Endothelial cell (in vitro differentiated cells): ENCODE measurements around the gene TIGD1. TPM values are rescaled to one million over a fixed set of nuclear protein-coding genes. Genes with fewer than 3 reads are reported as not detected.

ENCODE experiments used
- DNase-seq: peaks from one replicate; pipeline ENCODE4 v3.0.0; 2021; ENCODE audit warnings: low spot score
- H3K27ac Mint-ChIP-seq: one replicate; pipeline ENCODE4 v1.8.0; 2021; ENCODE audit warnings: mixed read lengths, inconsistent platforms; ENCODE audit not compliant: unreplicated experiment
- H3K27me3 Mint-ChIP-seq: one replicate; pipeline ENCODE4 v1.8.0; 2021; ENCODE audit warnings: mild to moderate bottlenecking, moderate library complexity, mixed read lengths, inconsistent platforms; ENCODE audit not compliant: unreplicated experiment
- H3K36me3 Mint-ChIP-seq: one replicate; pipeline ENCODE4 v1.8.0; 2021; ENCODE audit warnings: mild to moderate bottlenecking, low read depth, mixed read lengths, inconsistent platforms; ENCODE audit not compliant: unreplicated experiment
- H3K4me1 Mint-ChIP-seq: one replicate; pipeline ENCODE4 v1.8.0; 2021; ENCODE audit warnings: mild to moderate bottlenecking, mixed read lengths, inconsistent platforms; ENCODE audit not compliant: unreplicated experiment
- H3K4me3 Mint-ChIP-seq: one replicate; pipeline ENCODE4 v1.8.0; 2021; ENCODE audit warnings: mild to moderate bottlenecking, mixed read lengths, inconsistent platforms; ENCODE audit not compliant: unreplicated experiment
- H3K9me3 Mint-ChIP-seq: one replicate; pipeline ENCODE4 v1.8.0; 2021; ENCODE audit warnings: mixed read lengths, inconsistent platforms; ENCODE audit not compliant: unreplicated experiment
- CTCF ChIP-seq: fragments of 200-600 bp; sonication (generic); IDR thresholded peaks from one replicate; pipeline ENCODE4 v1.5.0; 2021; ENCODE audit warnings: antibody characterized with exemption; ENCODE audit not compliant: unreplicated experiment
- total RNA-seq: library from RNA; stranded (reverse); fragmentation: NEBNext Ultra II Directional; extraction: Animal tissue kit (Norgen Biotek cat#: 25700); gene quantifications from one replicate; pipeline ENCODE4 v1.2.1, GENCODE V29; 2021; ENCODE audit not compliant: unreplicated experiment

Gene TIGD1
- total RNA-seq, 1 donor from 2014 or later: 3.7 TPM

- no peak for TF ChIP-seq CTCF
- Mint-ChIP-seq H3K27me3 (peaks cover 3% of the 10 kb centered on the region), H3K27ac (no peak overlapping the region), H3K36me3 (peaks cover 19% of the 10 kb centered on the region), H3K4me3 (no peak overlapping the region), H3K9me3 (no peaks in the 10 kb centered on the region), H3K4me1 (no peaks in the 10 kb centered on the region)
- no peak for DNase-seq
These were observed 27.5 kb upstream of the TIGD1 start for GRCh38 chr2:232577841-232578240.

GRCh38 chr2:232576995-232577394, 26.6 kb upstream of the TIGD1 start:
- Mint-ChIP-seq H3K27me3 (peaks cover 3% of the 10 kb centered on the region), H3K36me3 (peaks cover 14% of the 10 kb centered on the region), H3K9me3 (no peaks in the 10 kb centered on the region)

GRCh38 chr2:232575404-232575746, 25.0 kb upstream of the TIGD1 start:
- no peak for DNase-seq
- TF ChIP-seq CTCF: no peak
- no peak overlapping the region for H3K27ac Mint-ChIP-seq
- peaks cover 2% of the 10 kb centered on the region for H3K27me3 Mint-ChIP-seq
- H3K36me3 Mint-ChIP-seq: peaks cover 9% of the 10 kb centered on the region
- H3K9me3 Mint-ChIP-seq: no peaks in the 10 kb centered on the region
- H3K4me1 Mint-ChIP-seq: no peaks in the 10 kb centered on the region
- H3K4me3 Mint-ChIP-seq: no peak overlapping the region

More at GRCh38 chr2:232576995-232577394, 26.6 kb upstream of the TIGD1 start:
- no peak overlapping the region for H3K4me3 Mint-ChIP-seq
- no peak for DNase-seq
- H3K27ac Mint-ChIP-seq: no peak overlapping the region
- no peak for TF ChIP-seq CTCF
- no peaks in the 10 kb centered on the region for H3K4me1 Mint-ChIP-seq

GRCh38 chr2:232574674-232575403, 24.5 kb upstream of the TIGD1 start:
- no peak for DNase-seq

More at GRCh38 chr2:232574674-232575403, 24.5 kb upstream of the TIGD1 start:
- peaks cover 2% of the 10 kb centered on the region for H3K27me3 Mint-ChIP-seq
- peaks cover 14% of the 10 kb centered on the region for H3K36me3 Mint-ChIP-seq
- H3K9me3 Mint-ChIP-seq: no peaks in the 10 kb centered on the region
- H3K4me3 Mint-ChIP-seq: no peak overlapping the region
- H3K27ac Mint-ChIP-seq: no peak overlapping the region
- TF ChIP-seq CTCF: no peak
- no peaks in the 10 kb centered on the region for H3K4me1 Mint-ChIP-seq
